NCI-H69 (cell line): ENCODE measurements around the gene ANKRD13A.
"Not testable (repeated sequence)": the region's sequence is repeated elsewhere in the genome, so short reads cannot be mapped to it uniquely, and the experiment has no call there.

Experiments
- DNase-seq: peaks from one replicate; lab custom pipeline; 2025; lab: John Stamatoyannopoulos, UW

ANKRD13A gene

DNA sequence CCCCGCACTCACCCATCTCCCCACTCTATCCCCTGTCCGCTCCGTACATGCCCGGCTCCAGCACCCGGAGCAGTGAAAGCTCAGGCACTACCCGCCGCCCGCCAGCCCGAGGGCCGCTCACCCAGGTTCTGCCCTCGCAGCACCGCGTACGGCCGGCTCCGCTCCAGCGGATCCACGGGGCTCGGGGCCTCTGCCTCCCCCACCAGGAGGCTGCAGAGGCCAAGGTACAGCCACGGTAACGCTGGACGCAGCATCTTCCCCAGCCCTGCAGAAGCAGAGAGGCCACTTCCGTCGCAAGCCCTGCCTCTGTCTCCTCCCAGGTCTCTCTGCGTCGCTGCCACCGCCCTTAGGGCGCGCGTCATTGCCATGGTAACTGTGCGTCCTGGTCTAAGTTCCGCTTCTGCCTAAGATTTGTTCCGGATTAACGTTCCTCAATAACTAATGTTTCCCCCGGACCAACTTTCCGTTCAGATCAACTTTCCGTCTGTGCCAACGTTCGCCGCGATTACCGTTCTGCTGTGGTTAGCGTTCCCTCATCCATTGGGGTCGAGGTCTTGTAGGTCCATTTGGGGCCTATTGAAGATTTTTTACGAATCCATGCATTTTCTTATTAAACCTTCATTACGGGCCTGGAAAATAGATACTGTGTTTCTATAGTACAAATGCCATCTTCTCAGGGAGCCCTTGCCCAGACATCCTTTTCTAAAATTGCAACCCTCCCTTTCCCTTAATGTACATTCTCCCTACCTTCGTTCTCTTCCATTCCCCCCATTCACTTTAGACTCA is 49.2 kb downstream of the ANKRD13A start, which contains the start of gene C12orf76:
C12orf76 (minus strand) TSS at position 281 of the 786 bp plus-strand sequence; CDS start at position 254, 27 bp downstream.
- peak; percentile 98 for DNase-seq

DNA sequence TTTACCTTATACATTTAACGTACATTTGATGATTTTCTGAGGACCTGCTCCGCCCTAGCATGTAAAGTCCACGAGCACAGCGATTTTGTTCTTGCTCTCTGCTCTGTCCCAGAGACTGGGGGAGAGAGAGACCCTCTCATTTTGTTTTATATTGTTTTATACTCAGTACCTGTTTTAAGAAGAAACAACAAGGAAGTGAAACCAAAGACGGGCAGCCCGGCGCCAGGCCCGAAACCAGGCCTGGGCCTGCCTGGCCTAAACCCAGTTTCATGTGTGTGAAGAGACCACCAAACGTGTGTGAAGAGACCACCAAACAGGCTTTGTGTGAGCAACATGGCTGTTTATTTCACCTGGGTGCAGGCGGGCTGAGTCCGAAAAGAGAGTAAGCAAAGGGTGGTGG is 49.8 kb downstream of the ANKRD13A start:
- not testable (repeated sequence) for DNase-seq

DNA sequence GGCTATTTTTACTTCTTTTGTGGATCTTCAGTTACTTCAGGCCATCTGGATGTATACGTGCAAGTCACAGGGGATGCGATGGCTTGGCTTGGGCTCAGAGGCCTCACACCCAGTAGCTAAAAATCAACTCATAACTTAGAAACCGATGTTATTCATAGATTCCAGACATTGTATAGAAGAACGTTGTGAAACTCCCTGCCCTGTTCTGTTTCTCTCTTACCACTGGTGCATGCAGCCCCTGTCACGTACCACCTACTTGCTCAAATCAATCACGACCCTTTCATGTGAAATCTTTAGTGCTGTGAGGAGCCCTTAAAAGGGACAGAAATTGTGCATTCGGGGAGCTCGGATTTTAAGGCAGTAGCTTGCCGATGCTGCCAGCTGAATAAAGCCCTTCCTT is 50.4 kb downstream of the ANKRD13A start:
- not testable (repeated sequence) for DNase-seq

DNA sequence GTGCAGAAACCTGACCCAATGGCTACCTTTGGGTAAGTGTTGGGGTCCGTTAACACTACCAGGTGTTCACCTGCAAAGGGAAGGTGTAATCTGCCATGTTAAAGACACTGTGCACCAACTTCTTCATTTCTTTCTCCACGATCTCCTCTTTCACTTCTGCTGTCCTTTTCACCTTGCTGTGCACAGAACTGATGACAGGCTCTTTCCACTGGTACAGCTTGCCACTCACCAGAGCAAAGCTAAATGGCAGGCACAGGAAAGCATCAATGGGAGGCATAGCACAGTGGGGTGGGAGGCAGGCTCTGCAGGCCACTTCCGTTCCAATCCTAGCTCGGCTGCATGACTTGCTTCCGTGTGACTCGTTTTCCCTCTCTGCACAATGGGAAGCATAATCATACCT is 51.7 kb downstream of the ANKRD13A start:
- DNase-seq = no peak

DNA sequence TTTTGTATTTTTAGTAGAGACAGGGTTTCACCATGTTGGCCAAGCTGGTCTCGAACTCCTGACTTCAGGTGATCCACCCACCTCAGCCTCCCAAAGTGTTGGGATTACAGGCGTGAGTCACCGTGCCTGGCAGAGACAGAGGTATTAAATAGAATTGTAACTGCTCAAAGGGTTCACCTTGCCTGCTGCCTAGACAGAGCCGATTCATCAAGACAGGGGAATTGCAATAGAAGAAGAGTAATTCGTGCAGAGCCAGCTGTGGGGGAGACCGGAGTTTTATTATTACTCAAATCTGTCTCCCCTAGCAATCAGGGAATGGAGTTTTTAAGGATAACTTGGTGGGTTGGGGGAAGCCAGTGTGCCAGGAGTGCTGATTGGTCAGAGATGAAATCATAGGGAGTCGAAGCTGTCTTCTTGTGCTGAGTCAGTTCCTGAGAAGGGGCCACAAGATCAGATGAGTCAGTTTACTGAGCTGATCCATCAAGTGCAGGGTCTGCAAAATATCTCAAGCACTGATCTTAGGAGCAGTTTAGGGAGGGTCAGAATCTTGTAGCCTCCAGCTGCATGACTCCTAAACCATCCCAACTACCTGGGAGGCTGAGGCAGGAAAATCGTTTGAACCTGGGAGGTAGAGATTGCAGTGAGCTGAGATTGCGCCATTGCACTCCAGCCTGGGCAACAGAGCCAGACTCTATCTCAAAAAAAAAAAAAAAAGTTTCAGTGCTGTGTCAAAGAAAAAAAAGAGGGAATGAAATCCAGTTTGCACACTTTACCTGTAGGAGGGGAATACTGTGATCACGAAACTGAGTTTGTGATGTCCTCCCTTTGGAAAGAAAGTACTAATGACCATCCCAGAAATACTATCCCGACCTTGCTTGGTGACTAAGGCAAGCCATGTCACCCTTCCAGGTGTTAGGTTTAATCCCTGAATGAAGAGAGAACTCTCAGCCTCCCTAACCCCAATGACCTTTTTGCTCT is 56.4 kb downstream of the ANKRD13A start:
- DNase-seq = not testable (repeated sequence)

DNA sequence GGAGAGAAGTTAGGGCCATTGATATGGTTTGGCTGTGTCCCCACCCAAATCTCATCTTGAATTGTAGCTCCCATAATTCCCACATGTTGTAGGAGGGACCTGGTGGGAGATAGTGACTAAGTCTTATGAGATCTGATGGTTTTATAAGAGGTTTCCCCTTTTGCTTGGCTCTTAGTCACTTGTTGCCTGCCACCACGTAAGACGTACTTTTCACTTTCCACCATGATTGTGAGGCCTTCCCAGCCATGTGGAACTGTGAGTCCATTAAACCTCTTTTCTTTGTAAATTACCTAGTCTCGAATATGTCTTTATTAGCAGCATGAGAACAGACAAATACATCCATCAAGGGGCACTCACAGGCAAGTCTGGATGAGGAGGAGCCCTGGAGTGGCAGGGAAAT is 57.4 kb downstream of the ANKRD13A start:
- DNase-seq = not testable (repeated sequence)

- no peak for DNase-seq
Measured at GRCh38 chr12:110058875-110059615, 59.8 kb downstream of the ANKRD13A start.

DNA sequence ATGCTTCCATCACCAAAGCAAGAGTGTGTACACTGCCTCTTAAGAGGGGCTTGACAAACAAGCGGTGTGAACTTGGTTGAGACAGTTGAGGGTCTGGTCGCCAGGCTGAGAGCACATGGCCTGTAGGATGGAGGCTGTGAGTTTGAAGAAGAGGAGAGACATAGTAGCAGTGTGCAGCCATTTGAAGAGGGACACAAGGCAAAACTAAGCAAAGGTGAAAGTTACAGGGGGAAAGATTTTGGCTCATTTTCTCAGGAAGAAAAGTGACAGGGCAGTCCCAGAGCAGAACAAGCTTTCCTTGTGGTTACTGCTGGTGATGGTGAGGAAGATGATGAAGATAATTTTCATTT is 60.4 kb downstream of the ANKRD13A start:
- DNase-seq = no peak

DNA sequence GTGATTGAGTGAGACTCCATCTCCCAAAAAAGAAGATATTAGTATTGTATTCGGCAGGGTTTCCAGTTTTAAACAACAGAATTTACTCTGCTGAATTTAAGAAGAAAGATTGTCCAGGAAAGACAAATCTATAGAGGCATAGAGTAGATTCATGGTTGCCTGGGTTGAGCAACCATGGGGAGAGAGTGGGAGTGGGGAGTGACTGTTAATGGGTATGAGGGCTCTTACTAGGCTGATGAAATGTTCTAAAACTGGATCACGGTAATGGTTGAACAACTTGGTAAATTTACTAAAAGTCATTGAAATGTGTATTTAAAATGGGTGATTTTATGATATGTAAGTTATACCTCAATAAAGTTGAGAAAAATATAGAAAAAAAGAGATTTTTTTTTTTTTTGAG is 63.0 kb downstream of the ANKRD13A start:
- DNase-seq = no peak

DNA sequence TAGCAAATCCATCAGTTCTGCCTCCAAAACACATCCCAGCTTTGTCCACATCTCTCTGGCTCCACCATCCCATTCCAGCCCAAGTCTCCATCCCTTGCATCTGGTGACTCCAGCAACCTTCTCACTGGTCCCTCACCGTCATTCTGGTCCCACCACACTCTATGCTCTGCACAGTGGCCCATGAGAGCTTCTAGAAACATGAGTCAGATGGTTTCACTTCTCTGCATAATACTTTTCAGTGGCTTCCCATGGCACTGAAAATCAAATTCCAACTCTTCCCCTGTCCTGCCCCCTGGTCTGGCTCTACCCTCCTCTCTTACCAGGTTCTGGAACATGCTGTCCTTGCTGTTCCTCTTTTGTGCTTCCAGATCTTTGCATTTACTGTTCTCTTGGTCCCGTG is 66.3 kb downstream of the ANKRD13A start:
- no peak for DNase-seq

DNA sequence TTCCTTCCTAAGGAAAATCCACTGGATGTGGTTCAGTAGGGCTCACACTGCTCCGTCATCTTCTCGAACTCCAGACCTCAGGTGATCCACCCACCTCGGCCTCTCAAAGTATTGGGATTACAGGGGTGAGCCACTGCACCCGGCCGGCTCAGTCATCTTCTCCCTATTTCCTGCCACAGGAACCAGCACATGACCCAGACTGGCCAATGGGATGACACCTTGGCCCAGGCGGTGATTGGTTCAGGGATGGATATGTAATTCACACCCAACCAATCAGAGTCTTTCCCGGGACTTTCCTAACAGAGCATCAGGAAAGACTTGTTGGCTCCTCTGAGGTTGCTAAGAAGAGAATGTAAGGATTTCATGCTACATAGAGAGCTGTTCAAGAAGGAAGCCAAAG is 68.3 kb downstream of the ANKRD13A start:
- no peak for DNase-seq

DNA sequence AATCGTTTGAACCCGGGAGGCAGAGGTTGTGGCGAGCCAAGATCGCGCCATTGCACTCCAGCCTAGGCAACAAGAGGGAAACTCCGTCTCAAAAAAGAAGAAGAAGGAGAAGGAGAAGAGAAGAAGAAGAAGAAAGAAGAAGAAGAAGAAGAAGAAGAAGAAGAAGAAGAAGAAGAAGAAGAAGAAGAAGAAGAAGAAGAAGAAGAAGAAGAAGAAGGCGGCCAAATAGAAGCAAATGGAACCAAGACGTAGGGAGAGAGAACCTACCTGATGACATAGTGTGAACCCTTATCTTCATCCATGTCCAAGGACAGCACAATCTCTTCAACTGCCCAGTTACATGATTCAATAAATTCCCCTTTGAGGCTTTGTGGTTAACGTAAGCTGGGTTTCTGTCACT is 68.9 kb downstream of the ANKRD13A start:
- DNase-seq = not testable (repeated sequence)

DNA sequence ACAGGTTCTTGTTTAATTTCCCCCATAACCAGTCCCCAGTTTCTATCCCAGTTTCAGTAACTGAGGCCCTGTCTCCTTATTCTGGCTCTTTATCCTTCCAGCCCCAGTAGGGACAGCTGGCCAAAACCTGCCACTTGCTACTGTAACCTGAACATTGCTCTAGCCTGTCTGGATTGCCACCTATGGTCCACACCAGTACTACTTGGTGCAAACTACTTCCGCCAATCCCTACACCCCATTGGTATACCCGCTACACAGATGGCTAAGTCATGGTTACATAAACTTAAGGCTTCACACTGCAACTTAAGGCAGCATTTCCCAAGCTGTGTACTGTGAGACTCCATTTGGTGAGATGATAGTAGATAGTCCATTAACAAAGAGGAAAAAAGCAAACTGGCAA is 69.4 kb downstream of the ANKRD13A start:
- no peak for DNase-seq

- no peak for DNase-seq
Measured at GRCh38 chr12:110071504-110071903, 72.3 kb downstream of the ANKRD13A start.

DNA sequence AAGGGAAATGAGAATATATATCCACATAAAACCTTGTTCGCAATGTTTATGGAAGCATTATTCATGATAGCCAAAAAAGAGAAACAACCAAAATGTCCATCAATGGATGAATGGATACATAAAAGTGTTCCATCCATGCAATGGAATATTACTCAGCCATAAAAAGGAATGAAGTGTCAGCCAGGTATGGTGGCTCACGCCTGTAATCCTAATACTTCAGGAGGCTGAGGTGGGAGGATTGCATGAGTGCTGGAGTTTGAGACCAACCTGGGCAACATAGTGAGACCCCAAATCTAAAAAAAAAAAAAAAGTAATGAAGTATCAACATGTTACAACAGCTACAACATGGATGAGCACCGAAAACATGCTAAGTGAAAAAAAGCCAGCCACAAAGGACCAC is 72.7 kb downstream of the ANKRD13A start:
- no peak for DNase-seq

DNA sequence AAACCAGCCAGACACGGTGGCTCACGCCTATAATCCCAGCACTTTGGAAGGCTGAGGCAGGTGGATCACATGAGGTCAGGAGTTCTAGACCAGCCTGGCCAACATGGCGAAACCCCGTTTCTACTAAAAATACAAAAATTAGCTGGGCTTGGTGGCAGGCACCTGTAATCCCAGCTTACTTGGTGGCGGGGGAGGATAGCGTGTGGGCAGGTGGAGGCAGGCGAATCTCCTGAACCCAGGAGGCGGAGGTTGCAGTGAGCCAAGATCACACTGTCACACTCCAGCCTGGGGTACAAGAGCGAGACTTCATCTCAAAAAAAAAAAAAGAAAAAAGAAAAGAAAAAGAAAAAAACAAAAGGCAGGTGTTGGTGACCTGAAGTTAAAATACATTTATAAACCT is 73.4 kb downstream of the ANKRD13A start:
- not testable (repeated sequence) for DNase-seq

DNA sequence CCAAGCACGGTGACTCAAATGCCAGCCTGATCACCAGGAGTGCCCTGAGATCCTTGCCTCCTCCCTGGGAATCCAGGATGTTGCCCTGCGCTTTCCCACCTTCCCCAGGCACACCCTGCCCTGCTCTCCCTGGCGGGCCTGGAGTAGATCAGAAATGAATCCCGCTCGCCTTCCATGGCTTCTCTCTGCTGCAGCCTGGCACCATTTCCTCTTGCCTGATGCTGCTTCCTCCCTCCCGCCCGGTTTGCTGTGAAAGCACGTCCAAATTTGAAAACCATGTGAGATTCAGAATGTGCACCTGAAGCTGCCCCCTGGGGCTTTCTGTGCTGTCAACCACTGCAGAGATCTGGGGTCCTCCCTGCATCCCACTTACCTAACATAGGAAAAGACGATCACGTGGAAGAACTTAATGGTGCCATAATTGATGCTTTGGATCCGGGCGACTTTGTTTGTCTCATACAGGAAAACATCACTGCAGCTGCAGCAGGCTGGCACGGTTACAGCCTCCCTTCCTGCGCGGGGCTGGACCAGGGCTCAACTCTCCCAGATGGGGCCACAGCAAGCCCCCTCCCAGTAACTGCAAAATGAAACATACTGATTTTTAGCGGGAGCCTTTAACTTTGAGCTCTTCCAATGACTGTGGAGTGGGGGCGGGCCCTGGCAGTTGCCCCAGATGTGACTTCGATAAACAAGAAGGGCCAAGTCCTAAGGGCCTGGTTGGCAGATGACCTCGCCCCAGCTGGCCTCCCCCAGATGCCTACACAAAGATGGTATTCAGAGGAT is 74.0 kb downstream of the ANKRD13A start:
- peak; percentile 89 for DNase-seq

GRCh38 chr12:110074089-110074488 is 74.9 kb downstream of the ANKRD13A start:
- no peak for DNase-seq

- DNase-seq = no peak
Measured at GRCh38 chr12:110075880-110076279, 76.7 kb downstream of the ANKRD13A start.

DNA sequence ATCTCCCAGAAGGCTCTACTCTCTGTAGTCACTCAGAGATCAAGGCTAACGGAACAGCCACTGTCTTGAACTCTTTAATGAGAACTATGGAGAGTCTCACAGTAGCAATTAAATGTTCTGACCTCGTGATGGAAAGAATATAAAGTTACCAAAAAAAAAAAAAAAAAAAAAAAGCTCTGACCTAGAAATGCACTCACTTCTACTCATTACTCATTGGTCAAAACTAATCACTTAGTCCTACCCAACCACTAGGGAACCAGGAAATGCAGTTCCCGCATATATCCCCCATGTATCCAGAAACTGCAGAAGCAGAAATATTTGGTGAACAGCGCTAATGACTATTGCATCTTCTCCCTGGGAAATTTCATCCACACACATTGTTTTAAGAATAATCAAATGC is 78.6 kb downstream of the ANKRD13A start:
- DNase-seq = no peak
